GM19463 (cell line): ENCODE measurements around the gene BCL2A1.
"Not testable (repeated sequence)": the region's sequence is repeated elsewhere in the genome, so short reads cannot be mapped to it uniquely, and the experiment has no call there.

Experiments used
- ATAC-seq: cut with Tn5 transposase; IDR thresholded peaks from one replicate; pipeline ENCODE4 v1.9.1; 2021; ENCODE audit warnings: mild to moderate bottlenecking, moderate library complexity; ENCODE audit not compliant: unreplicated experiment

Gene BCL2A1

DNA sequence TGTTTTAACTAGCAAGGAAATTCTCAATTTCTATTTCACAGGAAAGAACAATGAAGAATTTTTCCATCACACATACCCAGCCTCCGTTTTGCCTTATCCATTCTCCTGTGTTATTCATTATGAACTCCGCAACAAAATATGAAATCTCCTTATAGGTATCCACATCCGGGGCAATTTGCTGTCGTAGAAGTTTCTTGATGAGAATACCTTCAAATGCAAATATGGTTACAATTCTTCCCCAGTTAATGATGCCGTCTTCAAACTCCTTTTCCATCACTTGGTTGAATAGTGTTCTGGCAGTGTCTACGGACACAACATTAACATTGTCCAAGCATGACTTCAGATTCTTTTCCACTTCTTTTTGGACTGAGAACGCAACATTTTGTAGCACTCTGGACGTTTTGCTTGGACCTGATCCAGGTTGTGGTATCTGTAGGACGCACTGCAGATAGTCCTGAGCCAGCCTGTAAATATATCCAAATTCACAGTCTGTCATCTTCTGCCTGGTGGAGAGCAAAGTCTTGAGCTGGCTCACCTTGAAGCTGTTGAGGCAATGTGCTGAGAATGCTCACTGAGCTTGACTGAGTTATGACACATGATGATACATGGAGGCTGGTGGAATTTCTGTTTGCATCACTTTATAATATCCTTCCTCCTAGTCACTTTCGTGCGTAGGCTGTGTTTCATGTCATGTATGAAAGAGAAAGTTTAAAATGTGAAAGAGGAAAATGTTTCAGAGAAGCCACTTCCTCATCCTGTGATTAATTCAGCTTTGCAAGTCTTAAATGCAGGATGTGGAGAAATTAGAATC is at the start of gene BCL2A1:
Gene BCL2A1 (minus strand): TSS at position 573 of the 811 bp plus-strand sequence. CDS start 77 bp downstream, at position 496.
- ATAC-seq: peak; percentile 66

DNA sequence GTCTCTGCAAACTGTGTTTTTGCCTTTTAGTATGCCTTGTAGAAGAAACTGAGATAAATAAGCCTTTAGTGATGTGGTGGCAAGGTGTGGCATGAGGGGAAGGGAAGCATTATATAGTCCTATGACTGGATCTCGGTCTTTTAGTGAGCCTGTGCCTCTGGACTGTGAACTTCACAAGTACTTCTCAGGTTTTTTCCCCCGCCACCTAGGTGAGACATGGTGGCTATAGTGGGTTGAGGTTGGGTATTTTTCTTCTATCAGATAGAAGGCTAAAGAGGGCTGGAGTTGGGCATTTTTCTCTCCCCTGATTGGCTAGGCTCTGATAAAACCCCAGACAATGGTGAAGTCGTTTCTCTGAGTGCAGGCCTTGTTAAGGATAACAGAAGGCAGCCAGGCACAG is 49.7 kb upstream of the BCL2A1 start:
- no peak for ATAC-seq

DNA sequence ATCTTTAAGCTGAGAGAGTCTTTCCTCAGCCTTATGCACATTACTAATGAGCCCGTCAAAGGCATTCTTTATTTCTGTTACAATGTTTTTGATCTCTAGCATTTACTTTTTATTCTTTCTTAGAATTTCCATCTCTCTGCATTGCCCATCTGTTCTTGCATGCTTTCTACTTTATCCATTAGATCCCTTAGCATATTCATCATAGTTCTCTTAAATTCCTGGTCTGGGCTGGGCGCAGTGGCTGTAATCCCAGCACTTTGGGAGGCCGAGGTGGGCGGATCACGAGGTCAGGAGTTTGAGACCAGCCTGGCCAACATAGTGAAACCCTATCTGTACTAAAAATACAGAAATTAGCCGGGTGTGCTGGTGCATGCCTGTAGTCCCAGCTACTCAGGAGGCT is 49.2 kb upstream of the BCL2A1 start:
- ATAC-seq: not testable (repeated sequence)

DNA sequence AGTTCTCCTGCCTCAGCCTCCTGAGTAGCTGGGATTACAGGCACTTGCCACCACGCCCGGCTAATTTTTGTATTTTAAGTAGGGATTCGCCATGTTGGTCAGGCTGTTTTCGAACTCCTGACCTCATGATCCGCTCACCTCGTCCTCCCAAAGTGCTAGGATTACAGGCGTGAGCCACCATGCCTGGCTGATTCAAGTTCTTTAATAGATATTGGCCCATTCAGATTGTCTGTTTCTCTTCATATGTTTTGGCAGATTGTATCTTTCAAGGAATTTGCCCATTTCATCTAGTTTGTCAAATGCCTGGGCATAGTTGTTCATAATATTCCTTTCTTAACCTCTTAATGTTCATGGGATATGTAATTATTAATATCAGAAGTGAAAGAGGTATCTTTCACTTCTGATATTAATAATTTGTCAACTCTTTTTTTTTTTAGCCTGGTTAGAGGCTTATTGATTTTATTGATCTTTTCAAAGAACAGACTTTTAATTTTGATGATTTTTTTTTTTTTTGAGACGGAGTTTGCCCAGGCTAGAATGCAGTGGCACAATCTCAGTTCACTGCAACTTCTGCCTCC is 48.3 kb upstream of the BCL2A1 start:
- ATAC-seq: no peak

DNA sequence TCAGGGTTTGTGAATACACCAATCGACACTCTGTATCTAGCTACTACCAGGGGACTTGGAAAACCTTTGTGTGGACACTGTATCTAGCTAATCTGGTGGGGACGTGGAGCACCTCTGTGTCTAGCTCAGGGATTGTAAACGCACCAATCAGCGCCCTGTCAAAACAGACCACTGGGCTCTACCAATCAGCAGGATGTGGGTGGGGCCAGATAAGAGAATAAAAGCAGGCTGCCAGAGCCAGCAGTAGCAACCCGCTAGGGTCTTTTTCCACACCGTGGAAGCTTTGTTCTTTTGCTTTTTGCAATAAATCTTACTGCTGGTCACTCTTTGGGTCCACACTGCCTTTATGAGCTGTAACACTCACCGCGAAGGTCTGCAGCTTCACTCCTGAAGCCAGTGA is 46.1 kb upstream of the BCL2A1 start:
- not testable (repeated sequence) for ATAC-seq

DNA sequence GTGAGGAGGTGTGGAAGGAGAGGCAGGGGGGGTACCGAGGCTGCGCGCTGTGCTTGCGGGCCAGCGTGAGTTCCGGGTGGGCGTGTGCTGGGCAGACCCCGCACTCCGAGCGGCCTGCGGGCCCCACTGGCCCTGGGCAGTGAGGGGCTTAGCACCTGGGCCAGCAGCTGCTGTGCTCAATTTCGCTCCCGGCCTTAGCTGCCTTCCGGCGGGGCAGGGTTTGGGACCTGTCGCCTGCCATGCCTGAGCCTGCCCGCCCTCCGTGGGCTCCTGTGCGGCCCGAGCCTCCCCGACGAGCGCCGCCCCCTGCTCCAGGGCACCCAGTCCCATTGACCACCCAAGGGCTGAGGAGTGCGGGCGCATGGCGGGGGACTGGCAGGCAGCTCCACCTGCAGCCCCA is 45.5 kb upstream of the BCL2A1 start:
- ATAC-seq: not testable (repeated sequence)

DNA sequence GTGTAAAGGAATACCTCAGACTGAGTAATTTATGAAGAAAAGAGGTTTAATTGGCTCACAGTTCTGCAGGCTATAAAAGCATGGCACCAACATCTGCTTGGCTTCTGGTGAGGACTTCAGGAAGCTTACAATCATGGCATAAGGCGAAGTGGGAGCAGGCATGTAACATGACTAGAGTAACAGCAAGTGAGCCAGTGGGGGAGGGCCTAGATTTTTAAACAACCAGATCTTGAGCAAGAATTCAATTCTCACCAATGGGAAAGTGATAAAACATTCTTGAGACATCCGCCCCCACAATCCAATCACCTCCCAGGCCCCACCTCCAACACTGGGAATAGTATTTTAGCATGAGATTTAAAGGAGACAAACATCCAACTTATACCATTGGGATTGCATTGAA is 44.2 kb upstream of the BCL2A1 start:
- ATAC-seq: no peak

DNA sequence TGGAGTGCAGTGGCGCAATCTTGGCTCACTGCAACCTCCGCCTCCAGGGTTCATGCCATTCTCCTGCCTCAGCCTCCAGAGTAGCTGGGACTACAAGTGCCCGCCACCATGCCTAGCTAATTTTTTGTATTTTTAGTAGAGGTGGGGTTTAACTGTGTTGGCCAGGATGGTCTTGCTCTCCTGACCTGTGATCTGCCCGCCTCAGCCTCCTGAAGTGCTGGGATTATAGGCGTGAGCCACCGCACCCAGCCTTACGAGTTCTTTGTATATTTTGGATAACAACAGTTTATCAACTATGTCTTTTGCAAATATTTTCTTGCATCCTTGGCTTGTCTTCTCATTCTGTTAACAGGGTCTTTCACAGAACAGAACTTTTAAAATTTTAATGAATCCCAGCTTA is 43.2 kb upstream of the BCL2A1 start:
- ATAC-seq: not testable (repeated sequence)

DNA sequence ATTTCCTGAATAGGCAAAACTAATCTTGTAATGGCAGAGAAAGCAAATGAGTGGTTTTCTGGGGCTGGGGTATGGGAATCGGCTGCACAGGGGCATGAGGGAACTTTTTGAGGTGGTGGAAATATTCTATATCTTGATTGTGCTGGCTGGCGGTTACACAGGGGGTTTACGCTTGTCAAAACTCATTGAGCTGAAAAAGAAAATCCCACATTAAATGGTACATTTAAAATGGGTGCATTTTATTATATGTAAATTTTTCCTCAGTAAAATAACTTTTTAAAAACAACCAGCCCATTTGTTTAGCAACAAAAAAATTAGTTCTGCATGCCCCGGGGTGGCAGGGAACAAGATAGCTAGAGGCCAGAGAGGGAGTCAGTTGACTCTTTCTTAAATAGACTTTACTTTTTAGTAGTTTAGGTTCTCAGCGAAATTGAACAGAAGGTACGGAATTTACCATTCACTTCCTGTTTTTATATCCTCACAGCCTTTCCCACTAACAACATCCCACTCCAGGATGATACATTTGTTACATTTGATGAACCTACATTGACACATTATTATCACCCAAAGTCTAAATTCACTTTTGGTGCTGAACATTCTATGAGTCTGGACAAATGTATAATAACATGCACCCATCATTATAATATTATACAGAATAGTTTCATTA is 41.2 kb upstream of the BCL2A1 start:
- no peak for ATAC-seq

DNA sequence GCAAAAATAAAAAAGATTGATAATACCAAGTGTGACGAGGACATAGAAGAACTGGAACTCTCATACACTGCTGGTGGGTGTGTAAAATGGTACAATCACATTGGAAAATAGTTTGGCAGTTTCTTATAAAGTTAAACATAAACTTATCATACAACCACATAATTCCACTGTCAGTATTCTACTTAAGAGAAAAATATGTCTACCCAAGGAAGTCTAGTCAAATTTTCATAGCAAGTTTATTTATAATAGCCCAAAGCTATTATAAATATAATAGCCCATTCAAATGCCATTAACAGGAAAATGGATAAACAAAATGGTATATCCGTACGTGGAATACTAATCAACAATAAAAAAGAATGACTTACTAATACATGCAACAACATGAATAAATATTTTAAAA is 40.6 kb upstream of the BCL2A1 start:
- ATAC-seq: no peak

DNA sequence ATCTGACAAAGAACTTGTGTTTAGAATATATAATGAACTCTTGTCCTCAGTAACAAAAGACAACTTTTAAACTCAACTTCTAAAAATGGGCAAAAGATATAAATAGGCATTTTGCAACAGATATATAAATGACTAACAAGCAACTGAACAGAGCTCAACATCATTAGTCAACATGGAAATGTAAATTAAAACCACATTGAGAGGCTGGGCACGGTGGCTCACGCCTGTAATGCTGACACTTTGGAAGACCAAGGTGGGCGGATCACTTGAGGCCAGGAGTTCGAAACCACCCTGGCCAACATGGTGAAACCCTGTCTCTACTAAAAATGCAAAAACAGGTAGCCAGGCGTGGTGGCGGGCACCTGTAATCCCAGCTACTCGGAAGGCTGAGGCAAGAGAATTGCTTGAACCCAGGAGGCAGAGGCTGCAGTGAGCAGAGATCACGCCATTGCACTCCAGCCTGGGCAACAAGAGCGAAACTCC is 40.1 kb upstream of the BCL2A1 start:
- peak; percentile 49 for ATAC-seq

DNA sequence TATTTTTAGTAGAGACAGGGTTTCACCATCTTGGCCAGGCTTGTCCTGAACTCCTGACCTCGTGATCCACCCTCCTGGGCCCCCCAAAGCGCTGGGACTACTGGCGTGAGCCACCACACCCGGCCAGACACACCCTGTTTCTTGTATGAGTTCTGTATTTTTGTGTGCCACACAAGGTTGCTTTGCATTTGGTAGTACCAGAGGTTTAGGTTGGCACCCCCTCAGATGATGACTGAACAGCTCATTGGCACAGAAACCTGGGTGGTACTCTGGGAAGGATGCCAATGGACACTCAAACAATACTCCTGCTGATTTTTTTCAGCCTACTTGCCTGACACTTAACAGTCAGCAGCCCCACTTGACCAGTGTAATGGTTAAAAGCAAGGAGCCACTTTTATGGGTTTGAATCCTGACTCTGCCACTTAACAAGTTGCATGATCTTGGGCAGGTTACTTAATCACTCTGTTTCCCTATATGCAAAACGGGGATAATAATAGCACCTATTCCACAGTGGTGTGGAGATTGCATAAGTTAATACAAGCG is 39.2 kb upstream of the BCL2A1 start:
- ATAC-seq: no peak

DNA sequence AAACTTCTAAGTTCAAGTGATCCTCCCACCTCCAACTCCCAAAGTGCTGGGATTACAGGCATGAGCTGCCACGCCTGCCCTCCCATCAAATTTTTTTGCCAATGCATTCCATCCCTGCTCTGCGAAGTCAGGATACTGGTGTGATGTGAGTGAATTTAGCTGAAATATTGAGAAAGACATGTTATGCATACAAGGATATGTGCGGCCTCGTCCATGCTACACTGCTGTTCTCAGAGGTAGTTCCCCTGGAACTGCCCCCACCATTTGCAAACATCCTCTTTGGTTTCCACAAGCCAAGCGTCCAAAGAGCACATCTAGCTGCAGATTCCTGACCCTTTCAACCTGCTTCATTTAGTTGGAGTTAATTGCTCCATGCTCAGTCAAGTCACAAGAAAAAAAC is 36.5 kb upstream of the BCL2A1 start:
- no peak for ATAC-seq

DNA sequence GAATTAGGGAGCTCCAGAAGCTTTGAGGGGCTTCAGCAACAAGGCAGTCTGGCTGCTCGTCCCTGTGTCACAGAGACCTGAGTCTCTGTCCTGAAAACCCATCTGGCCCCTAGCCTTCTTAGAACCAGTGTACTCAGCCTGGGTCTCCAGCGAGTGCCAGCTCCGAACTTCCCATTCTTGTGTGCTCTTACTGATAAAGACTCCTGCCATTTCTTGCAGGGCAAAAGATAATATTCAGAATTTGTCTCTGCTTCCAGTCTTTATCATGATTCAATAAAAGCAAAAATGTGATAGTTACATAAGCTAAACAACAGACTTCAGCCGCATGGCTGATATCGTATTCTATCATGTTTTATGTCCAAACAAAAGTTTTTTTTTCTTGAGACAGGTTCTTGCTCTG is 36.0 kb upstream of the BCL2A1 start:
- ATAC-seq: no peak

DNA sequence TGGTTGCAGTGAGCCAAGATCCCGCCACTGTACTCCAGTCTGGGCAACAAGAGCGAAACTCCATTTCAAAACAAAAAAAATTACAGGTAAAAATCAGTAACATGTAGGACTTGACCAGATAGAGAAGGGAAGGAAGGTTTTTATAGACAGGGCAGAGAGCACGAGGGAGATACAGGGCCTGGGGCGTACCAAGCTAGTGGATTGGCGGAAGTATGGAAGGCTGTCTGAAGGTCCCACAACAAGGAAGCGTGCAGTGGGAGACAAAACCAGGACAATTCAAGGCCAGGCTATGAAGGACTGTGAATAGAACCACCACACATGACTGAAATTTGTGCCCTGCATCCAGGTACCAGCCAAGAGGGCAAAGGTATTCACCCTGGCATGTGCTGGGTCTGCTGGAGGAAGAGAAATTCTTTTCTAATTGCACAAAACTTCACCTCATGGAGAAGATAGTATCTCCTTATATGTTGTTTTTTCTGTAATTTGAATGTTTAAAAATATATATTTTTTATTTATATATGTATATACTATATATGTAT is 33.0 kb upstream of the BCL2A1 start:
- ATAC-seq: no peak

DNA sequence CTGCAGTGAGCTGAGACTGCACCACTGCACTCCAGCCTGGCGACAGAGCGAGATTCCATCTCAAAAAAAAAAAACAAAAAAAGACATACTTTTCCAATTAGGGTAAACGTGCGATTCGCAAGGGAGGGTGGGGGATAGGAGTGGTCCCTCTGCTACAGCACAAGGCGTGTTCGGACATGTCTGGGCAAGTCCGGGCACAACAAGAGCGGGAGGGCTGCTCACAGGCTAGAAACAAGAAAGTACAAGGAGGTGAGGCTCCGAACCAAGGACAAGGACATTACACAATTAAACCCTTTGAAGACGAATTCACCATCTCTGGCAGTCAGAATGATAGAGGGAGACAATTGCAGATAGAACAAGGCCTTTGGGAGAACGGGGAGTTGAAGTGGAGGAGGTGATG is 32.2 kb upstream of the BCL2A1 start:
- no peak for ATAC-seq

DNA sequence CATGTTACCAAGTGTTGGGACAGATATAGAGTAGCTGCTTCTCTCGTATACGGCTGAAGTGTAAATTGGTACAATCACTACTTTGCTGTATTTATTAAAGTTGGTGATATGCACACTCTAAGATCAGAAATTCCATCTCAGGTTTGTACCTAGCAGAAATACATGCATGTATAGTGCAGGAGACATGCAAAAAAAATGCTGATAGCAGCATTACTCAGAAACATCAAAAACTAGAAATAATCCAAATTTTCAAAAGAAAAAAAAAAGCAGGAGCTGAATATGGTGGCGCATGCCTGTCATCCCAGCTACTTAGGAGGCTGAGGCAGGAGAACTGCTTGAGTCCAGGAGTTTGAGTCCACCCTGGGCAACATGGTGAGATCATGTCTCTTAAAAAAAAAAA is 31.3 kb upstream of the BCL2A1 start:
- ATAC-seq: no peak

DNA sequence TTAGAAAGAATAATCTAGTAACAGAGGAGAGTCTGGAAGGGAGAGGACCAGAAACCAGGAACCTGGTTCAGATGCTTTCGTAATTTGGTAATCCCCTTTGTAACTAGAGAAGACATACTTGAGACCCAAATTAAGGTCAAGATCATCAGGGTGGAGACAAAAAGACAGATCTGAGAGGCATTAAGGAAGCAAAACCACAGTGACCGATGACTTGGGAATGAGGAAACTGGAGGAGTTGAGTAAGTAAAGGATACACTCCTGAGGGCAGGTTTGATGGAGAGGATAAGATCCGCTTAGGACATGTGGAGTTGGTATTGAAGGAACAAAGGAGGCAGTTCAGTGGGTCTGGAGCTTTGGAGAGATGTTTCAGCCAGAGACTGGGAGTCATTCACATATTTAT is 23.6 kb upstream of the BCL2A1 start:
- no peak for ATAC-seq

DNA sequence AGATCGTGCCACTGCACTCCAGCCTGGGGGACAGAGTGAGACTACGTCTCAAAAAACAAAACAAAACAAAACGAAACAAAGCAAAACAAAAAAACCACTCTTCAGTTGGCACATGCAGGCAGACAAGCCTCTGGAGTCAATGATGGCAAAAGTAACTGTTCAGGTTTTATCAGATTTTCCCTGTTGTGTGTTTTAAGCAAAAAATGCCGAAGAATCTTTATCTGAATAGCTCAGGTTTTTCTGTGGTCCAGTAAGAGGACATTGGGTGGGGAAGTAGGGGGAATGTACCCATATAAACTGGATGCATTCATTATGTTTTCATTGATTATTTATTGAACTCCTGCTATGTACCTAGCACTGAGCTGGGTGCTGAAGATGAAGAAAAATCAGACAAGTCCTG is 20.8 kb upstream of the BCL2A1 start:
- ATAC-seq: no peak

DNA sequence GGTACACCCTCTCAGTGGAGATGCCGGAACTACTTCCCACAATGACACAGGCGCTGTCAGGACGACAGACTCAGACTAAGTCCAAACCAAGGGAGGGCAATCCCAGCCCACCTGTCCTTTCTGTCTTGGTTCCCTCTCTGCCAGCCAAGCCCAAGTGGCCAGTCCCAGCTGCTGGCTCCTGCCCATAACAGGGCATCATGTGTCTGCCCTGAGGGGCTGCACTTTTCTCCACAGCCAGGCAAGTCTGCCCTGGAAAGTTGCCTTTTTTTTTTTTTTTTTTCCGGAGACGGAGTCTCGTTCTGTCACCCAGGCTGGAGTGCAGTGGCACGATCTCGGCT is 20.0 kb upstream of the BCL2A1 start:
- ATAC-seq: no peak

DNA sequence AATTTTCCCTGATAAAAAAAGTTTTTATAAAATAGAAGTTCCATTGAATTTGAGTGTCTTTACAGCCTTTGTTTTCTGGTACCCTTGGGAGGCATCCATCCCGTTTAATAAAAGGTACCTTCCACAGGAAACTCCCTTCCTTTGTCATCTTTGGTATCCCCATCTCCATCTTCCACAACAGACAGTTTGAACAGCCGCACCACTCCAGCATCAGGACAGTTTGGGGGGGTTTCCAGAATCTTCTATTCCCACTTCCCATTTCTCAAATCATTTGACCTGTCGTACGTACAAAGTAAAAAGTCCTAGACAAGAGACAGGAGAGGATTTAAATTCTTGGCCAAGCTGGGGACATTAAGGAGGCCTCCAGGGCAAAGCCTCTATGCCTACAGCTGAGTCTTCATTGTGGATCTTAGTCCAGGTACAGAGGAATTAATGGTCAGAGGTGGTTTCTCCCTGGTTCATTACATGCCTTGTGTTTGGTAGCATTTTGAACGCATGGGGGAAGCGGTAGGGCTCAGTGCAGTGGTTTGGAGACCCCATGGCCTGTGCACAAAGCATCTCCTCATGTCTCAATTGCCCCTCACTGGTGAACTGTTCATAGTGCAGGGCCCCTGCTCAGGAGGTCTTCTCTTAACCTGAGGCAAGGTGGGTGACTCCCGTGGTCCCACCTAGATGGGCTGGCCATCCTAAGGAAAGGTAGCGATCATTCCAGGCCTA is 19.4 kb upstream of the BCL2A1 start:
- ATAC-seq: no peak
